ENCODE results near the gene CETN1.

CETN1 gene

DNA sequence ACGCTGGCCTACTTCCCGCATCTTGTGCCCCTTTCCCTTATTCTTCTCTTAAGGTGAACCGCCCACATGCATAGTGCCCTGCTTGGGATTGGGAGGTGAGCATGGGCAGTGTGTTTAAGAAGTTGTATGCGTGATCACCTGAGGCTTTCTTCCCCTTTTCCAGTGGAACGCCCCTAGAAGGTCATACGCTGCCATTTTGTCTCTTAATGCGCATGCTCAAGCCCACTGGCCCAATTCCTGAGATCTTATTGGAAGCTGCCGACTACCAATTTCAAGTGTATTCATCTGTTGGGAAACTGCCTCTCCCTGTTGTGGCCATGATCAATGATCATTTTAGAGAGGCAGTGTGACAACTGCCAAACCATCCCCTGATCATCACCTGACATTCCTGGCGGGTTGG, 3.3 kb upstream of the CETN1 start:
- DNase-seq = no peak

DNA sequence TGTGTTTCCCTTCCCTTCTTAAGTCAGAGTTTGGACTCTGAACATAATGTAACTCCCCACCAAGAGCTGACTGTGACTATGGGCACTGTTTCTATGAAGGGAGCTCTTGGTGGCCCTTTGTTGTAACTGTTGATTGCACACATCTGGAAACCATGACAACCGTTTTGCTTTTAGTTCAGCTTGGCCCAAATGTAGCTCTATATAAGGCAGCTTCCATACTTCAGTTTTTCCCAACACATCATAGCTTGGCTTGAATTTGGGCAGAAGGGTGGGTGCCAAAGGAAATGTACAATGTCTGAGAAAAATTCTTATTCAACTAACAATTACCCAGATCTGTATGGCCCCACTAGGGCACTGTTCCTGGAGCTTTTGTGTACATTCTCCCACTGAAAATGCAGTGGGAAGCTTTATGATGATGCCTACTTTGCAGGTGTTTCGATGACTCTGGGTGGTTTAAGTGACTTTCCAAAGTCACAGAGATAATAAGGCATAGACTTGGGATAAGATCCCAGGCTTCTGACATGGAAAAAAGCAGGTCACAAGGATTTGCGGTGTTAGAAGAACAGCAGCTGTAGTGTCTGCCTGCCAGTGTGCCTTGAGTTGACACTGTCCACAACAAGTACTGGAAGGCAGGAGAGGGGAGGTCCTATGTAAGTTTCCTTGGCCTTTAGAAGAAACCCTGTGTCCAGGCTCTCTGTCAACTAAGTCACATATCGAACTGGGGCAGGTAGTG, 2.4 kb upstream of the CETN1 start:
- DNase-seq = no peak

DNA sequence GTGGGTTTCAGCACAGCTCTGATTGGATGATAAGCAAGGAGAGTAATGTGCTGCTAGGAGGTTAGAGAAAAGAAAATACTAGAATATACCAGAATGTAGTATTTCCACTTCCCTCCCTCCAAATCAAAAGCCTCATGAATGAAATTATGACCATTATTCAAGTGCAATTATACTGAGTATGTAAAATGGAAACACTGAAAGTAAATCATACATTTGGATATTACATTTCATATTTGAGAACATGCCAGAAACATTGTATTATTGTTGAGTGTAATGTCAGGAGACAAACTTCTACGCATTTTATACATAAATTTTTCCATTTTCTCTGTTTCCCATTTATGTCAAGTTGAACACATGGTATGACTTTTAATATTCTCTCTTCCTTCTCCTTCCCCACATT, 942 bp upstream of the CETN1 start:
- no peak for DNase-seq

DNA sequence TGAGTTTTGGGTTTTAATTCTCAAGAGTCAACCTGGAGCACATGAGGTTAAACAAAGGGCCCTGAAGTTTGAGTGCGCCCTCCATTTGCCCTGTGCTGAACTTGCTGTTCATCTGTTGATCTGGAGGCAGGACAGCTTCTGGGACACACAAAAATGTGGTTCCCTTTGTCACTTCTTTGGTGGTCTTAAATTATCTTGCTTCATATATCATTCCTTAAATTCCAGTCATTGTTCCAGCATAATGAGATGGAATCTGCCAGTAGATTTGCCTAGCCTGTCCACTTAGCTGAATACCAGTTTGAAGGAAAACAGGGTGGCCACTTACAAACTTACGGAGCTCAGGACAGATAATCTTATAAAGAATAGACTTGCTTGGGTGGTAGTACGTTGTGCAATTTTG, 916 bp downstream of the CETN1 start:
- no peak for DNase-seq

DNA sequence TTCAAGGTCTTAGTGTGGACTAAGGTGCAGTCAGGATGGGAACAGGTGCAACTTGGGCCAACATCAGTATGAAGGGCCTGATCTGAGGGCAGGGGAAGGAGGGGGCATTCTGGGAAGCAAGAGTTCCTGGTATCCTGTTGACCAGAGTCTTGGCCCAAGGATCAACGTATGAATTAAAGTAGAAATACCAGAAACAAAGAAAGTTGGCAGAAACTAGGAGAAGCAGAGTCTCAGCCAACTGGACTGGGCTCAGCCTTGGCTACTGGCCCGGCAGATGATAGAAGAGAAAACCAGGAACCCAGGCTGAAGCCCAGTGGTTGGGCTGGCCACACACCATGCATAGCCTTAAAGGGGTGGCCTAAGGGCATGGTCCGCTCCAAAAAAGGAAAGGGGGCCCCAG, 2.3 kb downstream of the CETN1 start:
- peak in 41 of 58 donors; percentile 5 to 89 (median 40) for DNase-seq

DNA sequence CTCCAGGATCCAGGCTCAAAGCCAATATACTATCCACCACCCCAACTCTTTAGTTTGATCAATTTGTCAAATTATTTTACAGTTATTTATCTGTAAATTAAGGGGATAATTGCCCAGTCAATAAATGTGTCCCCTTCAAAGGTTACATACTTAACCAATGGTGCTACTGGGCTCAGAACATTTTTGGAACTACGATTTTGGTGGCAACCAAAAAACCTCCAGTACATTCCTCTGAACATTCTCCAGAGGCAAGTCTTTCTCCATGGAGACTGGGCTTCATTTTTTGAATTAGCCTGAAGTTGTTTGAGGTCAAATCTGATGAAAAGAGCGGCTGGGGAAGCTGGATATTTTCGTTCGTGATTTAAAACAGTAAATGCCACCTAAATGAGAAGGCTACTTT, 14.9 kb downstream of the CETN1 start:
- no peak for DNase-seq

DNA sequence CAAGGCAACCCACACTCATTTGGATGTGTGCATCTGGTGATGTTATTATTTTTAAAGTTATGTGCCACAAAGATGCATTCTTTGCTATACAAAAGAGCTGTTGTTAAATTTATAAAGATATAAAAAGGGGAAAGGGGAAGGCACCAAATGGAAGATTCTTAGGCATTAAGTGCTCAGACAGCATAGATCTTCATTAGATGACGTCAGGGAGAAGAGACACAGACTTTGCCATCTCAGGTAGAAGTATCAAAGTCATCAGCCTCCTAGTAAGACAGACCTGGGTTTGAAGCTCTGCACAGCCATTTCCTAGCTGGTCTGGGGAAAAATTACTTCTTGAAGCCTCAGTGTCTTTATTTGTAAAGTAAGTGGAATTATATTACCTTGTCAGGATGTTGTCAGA, 15.4 kb downstream of the CETN1 start:
- DNase-seq = no peak

DNA sequence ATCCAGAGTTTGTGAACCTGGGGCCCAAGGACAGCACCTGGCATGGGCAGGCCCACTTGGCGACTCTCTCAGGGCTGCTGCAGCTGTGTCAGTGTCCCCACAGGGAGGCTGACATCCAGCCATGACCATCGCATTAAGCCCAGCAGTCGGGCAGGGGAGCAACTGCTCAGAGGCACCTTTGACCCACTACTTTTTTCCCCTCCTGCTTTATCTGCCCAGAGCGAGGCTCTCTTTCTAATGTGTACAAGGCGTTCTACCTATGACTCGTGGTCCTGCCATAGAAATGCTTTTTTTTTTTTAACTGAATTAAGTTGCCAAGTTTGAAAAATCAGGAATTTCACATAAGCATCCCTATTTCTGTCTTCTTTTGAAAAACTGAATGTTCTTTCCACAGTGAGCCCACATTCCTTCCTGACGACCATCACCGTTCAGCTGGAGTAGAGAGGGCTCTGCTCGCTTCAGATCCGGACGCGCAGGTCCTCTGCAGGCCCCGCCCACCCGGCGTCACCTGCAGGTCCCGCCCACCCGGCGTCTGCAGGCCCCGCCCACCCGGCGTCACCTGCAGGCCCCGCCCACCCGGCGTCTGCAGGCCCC, 16.2 kb downstream of the CETN1 start:
- DNase-seq = peak in 28 of 58 donors; percentile 7 to 80 (median 44)

DNA sequence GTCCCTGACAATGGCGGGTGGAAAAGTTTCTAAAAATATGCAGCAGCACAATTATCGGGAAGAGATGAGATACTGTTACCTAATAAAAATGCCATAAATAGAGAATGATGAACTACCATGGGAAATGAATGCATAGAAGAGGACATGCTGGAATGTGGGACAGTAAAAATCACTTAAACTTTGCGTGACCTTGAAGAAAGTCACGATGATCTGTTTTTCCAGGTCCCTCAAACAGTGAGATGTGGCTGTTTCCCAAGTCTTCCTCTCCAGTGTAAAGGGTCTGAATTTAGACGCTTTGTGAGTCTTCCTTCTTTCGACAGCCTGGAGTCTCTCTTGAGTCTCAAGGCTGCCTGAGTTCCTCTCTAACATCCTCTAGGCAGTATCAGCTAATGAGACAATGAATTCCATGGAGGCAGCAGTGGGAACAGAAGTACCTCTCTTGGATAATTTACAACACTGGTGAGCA, 18.0 kb downstream of the CETN1 start:
- no peak for DNase-seq

DNA sequence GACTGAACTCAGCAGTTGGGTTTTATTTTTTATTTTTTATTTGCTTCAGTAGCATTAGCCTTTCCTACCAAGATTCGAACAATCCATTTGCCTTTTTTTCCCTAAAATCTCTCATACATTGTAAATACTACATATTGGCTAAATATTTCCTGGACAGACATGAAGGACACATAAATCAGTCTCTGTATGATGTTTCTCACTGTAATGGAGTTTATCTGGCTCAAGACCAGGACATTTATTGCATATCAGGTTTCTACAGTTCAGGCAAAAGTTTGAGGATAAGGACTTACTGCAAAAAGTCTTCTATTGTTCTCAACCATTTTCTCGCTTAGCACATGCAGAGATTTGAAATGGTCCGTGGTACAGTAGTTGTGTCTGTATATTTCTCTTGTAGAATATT, 19.9 kb downstream of the CETN1 start:
- DNase-seq = no peak

DNA sequence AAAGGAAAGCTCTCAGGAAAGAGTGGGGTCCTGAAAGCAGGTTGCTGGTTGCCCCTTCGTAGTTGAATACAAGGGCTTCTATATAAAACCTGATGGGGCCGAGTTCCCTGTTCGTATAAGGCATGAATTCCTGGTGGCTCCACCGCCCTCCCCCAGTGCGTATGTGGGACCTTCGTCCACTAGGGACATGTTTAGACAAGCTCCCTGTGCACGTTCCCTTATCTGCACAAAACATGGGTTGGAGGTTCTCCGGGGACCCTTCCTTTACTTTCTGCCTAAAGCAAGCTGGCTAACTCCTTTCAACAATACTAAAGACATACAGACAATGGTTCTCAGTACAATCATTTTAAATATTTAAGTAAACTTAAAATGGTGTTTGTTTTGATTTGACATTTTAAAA, 24.6 kb downstream of the CETN1 start:
- no peak for DNase-seq

DNA sequence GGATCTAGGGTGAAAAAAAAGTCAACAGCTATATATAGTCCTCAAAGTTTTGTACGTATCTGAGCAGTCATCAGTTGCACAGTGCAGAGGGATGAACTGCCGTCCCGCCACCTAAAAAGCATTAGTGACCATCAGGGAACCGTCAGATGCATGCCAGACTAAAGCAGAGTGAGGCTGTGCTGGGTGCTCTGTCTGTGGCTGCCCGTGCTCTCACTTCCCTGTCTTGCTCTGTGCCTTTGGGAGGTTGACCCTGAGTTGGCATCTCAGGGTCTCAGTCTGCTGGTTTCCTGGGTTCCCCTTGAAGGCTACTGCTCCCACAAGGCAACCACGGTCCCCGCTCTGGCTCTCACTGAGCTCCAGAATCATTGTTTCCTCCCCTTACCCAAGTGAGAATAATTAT, 27.8 kb downstream of the CETN1 start:
- peak in 1 of 58 donors; percentile 48 for DNase-seq

DNA sequence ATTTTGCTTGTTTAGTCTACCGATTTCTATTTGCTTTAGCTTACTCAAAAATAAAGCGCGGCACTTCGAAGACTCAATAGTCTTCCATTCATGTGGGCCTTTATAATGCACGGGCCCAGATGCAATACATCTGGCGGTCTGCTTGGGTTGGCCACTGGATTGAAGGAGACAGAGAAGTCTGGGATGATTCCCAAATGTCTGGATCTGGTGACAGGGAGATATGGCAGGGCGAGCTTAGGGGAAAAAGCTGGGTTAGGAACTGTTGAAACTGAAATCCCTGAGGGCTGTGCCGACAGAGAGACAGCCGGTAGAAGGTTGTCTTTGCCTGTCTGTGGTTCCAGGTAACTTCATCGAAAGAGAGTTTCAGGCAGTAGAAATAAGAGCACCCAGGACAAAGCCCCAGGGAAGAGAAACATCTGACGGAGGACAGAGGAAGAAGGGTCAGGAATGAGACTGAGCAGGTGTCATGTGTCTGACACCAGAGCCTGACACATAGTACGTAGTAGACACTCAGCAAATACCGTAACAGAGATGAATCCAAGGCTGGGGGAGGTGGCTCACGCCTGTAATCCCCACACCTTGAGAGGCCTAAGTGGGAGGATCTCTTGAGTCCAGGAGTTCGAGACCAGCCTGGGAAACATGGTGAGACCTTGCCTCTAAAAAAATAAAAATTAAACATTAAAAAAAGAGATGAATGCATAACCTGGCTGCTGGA, 30.2 kb downstream of the CETN1 start:
- no peak for DNase-seq

DNA sequence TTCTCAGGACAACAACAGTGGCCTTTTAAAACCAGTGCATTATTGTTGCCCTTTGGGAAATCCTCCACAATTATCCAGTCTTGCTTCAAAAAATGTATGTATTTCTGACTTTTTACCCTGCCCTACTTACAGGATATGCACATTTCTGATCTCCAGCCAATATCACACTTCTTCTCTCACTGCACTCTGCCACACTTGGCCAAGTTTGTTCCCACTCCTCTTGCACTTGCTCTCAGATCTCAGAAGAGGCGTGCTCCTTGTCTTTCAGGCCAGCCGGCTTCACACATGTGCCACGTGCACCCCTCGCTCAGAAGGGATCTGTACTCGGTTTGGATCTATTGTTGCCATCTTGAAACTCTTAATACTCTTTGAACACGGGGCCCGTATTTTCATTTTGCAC, 32.0 kb downstream of the CETN1 start:
- no peak for DNase-seq

DNA sequence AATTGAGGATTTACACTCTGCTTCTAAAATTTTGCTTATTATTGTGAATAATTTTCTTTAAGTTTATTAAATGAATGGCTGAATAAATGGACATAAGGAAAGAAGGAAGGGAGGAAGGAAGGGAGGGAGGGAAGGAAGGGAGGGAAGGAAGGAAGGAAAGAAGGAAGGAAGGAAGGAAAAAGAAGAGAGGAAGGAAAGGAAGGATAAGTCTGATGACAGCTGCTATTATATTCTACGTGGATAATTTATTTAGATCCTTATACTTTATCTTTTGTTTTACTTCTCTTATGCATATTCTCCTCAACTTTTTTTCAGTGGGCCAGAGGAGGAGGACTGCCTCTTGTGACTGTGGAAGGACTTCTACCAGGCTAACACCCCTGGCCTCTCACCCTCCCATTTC, 34.0 kb downstream of the CETN1 start:
- DNase-seq = no peak

DNA sequence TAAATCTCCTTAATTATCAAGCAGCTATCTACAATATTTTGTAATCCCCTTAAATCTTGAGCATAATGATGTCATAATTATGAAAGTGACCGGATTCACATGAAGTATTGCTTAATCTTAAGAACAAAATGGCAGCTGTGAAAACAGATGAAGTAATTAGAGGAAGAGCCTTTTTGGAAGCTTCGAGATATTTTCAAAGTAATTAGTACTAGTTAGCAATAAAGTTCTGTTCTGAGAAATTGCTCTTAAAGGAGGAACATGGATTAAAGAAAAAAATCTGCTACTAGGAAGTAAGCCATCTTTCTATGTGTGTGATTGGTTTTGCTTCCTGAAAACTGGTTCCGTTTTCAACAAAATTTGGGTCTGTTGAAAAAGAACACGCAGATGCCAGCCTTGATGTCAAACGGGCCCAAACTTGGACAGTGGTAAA, 34.9 kb downstream of the CETN1 start:
- no peak for DNase-seq

DNA sequence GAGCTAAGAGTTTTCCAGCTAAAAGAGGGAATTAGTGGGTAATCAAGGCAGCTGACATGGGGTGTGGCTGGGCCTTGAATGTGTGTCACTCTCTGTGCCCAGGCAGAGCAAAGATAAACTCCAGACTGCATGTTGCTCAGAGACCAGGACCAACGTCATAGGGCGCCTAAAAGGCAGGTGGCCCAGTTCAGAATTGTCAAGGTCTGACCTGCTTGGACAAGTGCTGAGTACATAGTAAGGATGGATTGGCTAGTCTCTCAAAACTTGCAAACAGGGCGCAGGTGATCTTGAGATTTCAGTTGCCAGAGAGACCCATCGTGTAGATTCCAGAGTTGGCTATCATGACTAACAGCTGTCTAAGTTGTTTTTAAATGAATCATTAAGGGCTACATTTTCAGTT, 35.6 kb downstream of the CETN1 start:
- DNase-seq = no peak

DNA sequence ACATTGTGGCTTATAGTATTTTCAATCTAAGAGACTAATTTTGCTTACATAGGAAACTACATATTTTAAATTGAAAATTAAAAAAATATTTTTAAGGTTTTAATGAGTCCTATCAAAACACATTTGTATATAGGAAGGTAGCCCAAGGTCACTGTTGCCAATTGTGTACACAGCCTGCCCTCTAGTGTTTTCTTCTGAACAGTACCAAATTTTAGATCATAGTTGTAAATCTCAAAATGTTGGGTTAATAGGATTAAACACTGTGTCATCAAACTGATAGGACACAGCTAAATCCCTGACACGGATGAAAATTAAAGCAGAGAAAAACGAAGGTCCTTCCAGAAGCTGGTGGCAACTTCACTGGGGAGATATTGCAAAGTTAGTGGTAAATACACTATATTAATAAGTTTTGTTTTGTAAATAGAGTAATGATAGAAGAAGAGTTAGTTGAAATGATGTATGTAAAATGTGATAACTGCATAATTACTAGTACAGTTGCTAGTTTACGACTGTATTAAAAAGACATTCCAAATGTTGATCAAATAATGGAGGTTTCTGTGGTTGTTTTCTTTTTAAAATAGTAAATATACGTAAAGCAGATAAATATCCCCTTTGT, 36.3 kb downstream of the CETN1 start:
- DNase-seq = peak in 1 of 58 donors; percentile 18

DNA sequence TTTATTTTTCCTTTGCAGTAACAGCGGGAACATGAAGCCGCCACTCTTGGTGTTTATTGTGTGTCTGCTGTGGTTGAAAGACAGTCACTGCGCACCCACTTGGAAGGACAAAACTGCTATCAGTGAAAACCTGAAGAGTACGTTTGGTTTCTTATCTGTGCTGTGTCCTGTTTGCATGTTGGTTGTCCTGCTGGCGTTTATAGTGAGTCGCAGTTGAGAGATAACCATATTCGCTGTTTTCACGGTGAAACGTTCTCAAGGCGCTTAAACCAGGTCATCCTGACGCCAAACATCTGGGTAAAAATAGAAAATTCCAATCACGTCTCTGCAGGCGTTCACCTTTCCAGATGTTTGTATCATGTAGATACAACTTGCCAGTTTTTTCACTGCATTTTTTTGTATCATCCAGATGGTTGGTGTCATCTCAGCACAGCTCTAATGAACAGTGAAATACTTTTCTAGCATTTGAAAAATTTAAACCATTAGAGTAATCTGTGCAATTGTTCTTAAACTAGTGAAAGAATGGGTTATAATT, 37.9 kb downstream of the CETN1 start:
- no peak for DNase-seq

DNA sequence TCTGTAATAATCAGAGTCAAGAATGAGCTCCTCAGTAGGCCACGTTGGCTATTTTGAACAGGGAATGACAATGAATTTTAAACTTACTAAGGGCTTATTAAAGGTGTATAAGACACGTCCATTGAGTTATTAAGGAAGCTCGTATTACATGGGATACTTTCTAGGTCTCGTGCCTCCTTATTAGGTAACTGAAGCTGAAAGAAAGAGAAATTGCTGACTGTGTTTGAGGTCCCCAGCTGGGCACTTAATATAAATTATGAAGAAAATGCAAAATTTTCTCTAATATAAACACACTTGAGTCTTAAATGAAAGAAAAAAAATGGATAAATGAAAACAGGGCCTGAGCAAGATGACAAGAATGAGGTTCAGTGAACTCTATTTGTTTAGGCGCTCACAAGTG, 38.4 kb downstream of the CETN1 start:
- no peak for DNase-seq

DNA sequence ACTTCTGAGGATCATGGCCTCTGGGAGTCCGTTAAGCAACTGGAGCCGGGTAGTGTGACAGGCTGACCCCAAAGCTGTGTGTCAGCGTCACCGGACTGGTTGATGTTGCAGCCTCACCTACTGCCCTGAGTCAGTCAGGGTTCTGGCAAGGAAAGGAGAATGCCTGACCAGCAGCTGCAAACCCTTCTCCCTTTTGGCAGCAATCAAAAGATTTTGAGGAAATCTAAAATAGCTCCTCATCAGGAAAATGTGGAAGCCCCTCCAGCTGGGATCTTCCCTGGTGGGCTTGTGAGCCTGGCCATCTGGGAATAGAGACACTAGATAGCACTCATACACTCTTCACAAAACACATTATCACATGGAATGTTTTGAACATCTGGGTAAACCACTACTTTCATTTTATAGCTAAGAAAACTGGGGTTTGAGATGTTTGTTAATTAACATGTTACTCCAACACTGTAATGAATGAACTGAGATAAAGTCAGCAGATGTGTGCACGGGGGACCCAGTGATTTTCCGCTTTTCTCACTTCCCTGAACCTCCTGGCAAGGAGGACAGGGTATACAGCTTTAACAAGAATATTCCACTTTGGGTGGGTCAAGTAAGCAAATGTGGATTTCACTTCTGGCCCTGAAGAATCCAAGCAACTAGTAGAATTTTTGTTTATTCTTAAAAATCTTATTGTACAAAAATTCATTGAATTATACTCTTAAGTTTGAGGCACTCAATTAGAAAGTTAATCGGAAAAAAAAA, 41.3 kb downstream of the CETN1 start:
- DNase-seq = no peak
